Gastroesophageal sphincter (tissue), 4 donors: ENCODE results near the gene CDKAL1. TPM values are rescaled to one million over a fixed set of nuclear protein-coding genes. Genes with fewer than 3 reads are reported as not detected.

Source experiments
- ATAC-seq: fragments of 150-250 bp; one replicate; pipeline ENCODE4 v1.9.1; 2016; ENCODE audit warnings: mild to moderate bottlenecking, moderate library complexity
- H3K27ac ChIP-seq, 4 donors: fragments of 200-600 bp; sonication (generic) in 3 of 4; 1 replicate in 3 of 4; 2 replicates in 1 of 4; pipeline ENCODE4 v1.5.1; 2016 to 2019
- H3K27me3 ChIP-seq: fragments of 200-600 bp; sonication (generic); one replicate; pipeline ENCODE4 v1.5.1; 2019
- H3K36me3 ChIP-seq, 2 donors: fragments of 200-600 bp; sonication (generic); one replicate each; pipeline ENCODE4 v1.5.1; 2019; ENCODE audit warnings: control low read depth in 1 of 2
- H3K4me1 ChIP-seq, 3 donors: fragments of 200-600 bp; sonication (generic); 1 replicate in 2 of 3; 2 replicates in 1 of 3; pipeline ENCODE4 v1.5.1; 2016 to 2019; ENCODE audit warnings: control low read depth in 2 of 3
- H3K4me3 ChIP-seq, 2 donors: fragments of 200-600 bp; sonication (generic); one replicate each; pipeline ENCODE4 v1.5.1; 2019; ENCODE audit warnings: mild to moderate bottlenecking in 1 of 2, moderate library complexity in 1 of 2
- H3K9me3 ChIP-seq, 3 donors: fragments of 200-600 bp; sonication (generic); one replicate each; pipeline ENCODE4 v1.5.1; 2017 to 2019; ENCODE audit warnings: control low read depth in 2 of 3
- EP300 ChIP-seq: sonication (generic); formaldehyde crosslinking; IDR thresholded peaks from one replicate; pipeline ENCODE4 v1.6.1; 2017; ENCODE audit warnings: antibody characterized with exemption, mild to moderate bottlenecking
- POLR2A ChIP-seq, 2 donors: fragments of 450-650 bp; IDR thresholded peaks; one replicate each; pipeline ENCODE4 v1.6.1; 2017; ENCODE audit warnings: antibody characterized with exemption in 2 of 2, mild to moderate bottlenecking in 2 of 2, moderate library complexity in 1 of 2
- POLR2AphosphoS5 ChIP-seq: sonication (generic); formaldehyde crosslinking; IDR thresholded peaks from one replicate; pipeline ENCODE4 v1.6.1; 2017; ENCODE audit warnings: antibody characterized with exemption
- WGBS, 2 donors: methylation state at CpG; one replicate each; pipeline ENCODE4 v1.1.5; 2018; ENCODE audit warnings: low coverage in 1 of 2; 5-methylcytosine and 5-hydroxymethylcytosine counted together
- total RNA-seq, 4 donors: library from RNA; depleted of rRNA; stranded (reverse); fragments of >200 nt; gene quantifications; one replicate each; pipeline ENCODE4 v1.1.0, GENCODE V29; 2016
- TF ChIP-seq, protein P1 (sequence below), 4 experiments: fragments of 200-600 bp in 2 of 4; fragments of 450-650 bp in 2 of 4; sonication (generic) in 1 of 4; IDR thresholded peaks; one replicate each; pipeline ENCODE4 v1.5.1; 2017 to 2019; ENCODE audit warnings: antibody characterized with exemption in 4 of 4, mild to moderate bottlenecking in 2 of 4, moderate library complexity in 2 of 4

CDKAL1 gene
- total RNA-seq, 4 donors from 2014 or later, result 10.9 to 17.9 (median 15.0) TPM

DNA sequence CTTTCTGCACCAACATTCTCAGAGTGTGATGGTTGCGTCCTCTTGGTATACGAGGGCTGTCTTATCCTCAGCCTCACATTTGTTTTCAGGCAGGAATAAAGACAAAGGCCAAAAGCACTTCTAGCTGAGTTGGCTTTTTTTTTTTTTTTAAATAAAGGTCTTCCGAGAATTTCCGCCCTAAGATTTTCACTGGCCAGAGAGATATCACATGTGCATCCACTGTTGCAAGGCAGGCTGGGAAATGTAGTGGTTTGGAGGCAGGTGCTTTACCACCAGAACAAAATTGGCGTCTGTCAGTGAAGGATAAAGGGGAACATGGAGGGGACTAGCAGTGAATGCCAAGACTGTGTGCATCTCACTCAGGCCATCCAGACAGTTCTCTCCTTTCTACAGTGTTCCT lies 724.4 kb downstream of the CDKAL1 start:
- no peaks in the 10 kb centered on the region for H3K9me3 ChIP-seq
- TF ChIP-seq POLR2A (IDR thresholded peaks at IDR 0.05) (no peak), EP300 (no peak), POLR2AphosphoS5 (no peak)
- TF ChIP-seq, protein P1, sequence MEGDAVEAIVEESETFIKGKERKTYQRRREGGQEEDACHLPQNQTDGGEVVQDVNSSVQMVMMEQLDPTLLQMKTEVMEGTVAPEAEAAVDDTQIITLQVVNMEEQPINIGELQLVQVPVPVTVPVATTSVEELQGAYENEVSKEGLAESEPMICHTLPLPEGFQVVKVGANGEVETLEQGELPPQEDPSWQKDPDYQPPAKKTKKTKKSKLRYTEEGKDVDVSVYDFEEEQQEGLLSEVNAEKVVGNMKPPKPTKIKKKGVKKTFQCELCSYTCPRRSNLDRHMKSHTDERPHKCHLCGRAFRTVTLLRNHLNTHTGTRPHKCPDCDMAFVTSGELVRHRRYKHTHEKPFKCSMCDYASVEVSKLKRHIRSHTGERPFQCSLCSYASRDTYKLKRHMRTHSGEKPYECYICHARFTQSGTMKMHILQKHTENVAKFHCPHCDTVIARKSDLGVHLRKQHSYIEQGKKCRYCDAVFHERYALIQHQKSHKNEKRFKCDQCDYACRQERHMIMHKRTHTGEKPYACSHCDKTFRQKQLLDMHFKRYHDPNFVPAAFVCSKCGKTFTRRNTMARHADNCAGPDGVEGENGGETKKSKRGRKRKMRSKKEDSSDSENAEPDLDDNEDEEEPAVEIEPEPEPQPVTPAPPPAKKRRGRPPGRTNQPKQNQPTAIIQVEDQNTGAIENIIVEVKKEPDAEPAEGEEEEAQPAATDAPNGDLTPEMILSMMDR (IDR thresholded peaks at IDR 0.05), result no peak
- WGBS, 2 donors, result 80 to 92% methylated on average over 4 to 5 of the region's 5 CpGs
- no peak overlapping the region for H3K27ac ChIP-seq
- H3K27me3 ChIP-seq, result no peaks in the 10 kb centered on the region
- ATAC-seq, result no peak
- no peaks in the 10 kb centered on the region for H3K36me3 ChIP-seq
- no peaks in the 10 kb centered on the region for H3K4me1 ChIP-seq
- H3K4me3 ChIP-seq, result no peak overlapping the region

DNA sequence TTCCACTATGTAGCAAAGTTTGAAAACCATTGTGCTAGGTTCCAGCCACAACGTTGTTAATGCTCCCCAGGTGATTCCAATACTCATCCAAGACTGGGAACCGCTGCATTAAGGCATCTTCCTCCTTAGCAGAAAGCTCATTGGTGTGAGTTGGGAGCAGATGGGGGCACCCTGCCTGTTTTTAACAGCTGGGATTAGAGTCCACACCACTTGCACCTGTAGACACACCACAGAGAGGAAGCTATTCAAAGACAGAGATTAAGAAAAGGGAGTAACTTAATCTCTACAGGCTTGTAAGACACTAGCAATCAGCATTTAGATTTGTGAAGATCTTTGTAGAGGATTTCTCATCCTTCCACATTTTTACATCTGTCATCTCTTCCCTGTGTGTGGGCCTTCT lies 725.4 kb downstream of the CDKAL1 start:
- no peaks in the 10 kb centered on the region for H3K4me1 ChIP-seq
- H3K9me3 ChIP-seq, result no peaks in the 10 kb centered on the region
- WGBS, 2 donors, result 69 to 80% methylated on average over 1 to 2 of the region's 2 CpGs
- ATAC-seq, result no peak
- no peaks in the 10 kb centered on the region for H3K27me3 ChIP-seq
- H3K27ac ChIP-seq, result no peak overlapping the region
- no peak overlapping the region for H3K4me3 ChIP-seq
- no peak for TF ChIP-seq POLR2AphosphoS5
- no peak for TF ChIP-seq POLR2A (IDR thresholded peaks at IDR 0.05)
- TF ChIP-seq, protein P1 (IDR thresholded peaks at IDR 0.05), result no peak
- no peak for TF ChIP-seq EP300
- H3K36me3 ChIP-seq, result no peaks in the 10 kb centered on the region

DNA sequence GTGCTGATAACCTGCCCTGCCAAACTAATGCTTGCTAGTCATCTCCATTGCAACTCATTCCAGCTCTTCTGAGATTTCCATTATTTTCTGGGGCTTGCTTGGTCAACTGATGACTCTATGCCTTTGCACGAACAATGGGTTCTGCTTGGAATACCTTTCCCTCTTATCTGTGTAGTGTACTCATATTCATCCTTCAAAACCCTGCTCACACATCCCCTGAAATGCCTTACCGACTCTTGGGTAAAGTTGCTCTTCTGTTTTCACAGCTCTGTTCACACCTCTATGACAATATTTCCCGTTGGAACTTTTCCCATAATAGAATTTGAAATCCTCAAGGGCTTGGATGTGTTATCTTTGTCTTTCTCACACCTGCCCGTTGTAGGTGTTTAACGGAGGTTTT lies 728.2 kb downstream of the CDKAL1 start:
- 91 to 100% methylated on average over 1 to 5 of the region's 5 CpGs for WGBS, 2 donors
- no peak overlapping the region for H3K27ac ChIP-seq
- no peaks in the 10 kb centered on the region for H3K27me3 ChIP-seq
- no peaks in the 10 kb centered on the region for H3K36me3 ChIP-seq
- H3K4me3 ChIP-seq, result no peak overlapping the region
- no peak for ATAC-seq
- TF ChIP-seq, protein P1 (IDR thresholded peaks at IDR 0.05), result no peak
- TF ChIP-seq POLR2A (IDR thresholded peaks at IDR 0.05) (no peak), EP300 (no peak), POLR2AphosphoS5 (no peak)
- H3K9me3 ChIP-seq, result no peaks in the 10 kb centered on the region
- no peaks in the 10 kb centered on the region for H3K4me1 ChIP-seq

DNA sequence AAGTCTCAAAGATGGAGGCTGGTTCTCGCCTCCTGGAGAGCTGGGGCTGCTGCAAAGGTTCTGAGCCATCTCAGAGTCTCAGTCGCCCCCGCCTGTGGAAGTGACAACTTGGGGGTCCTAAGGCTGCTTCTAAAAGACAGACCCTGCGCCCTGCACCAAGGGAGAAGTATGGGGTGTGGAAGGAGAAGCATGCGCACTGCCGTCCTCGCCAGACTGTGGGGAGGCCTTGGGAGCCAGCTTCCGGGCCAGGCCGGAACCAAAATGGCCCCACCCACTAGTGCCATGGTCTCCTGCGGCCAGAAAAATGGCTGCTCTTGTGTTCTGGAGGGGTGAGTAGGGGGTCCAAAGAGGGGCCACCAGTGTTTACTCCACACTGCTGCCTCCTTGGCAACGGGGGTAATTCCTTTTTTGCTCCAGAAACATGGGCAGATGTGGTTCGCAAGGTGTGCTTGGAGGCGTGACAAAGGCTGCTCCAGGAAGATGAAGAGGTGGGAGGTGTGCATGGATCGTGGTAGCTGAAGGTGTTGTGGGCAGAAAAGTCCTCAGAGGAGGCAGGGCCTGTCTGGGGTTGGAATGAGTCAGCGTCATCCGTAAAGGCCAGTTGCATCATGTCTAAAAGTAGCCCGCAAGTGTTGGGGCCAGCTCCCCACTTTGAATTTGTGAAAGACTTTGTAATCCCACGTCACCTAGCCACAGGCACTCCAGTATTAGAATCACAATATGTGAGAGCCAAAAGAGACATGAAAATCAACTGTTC lies 729.5 kb downstream of the CDKAL1 start:
- no peak for TF ChIP-seq EP300
- TF ChIP-seq, protein P1 (IDR thresholded peaks at IDR 0.05), result no peak
- no peak for TF ChIP-seq POLR2A (IDR thresholded peaks at IDR 0.05)
- TF ChIP-seq POLR2AphosphoS5, result no peak
- Histone ChIP-seq H3K4me1 (no peaks in the 10 kb centered on the region), H3K27me3 (no peaks in the 10 kb centered on the region), H3K27ac (no peak overlapping the region), H3K36me3 (no peaks in the 10 kb centered on the region), H3K4me3 (no peak overlapping the region), H3K9me3 (no peaks in the 10 kb centered on the region)
- whole genome bisulfite sequencing, 2 donors, result 90 to 93% methylated on average over 8 to 14 of the region's 18 CpGs
- no peak for ATAC-seq
